ENCODE measurements around the gene PIK3C2G.
"Not testable (repeated sequence)": the region's sequence is repeated elsewhere in the genome, so short reads cannot be mapped to it uniquely, and the experiment has no call there.

PIK3C2G gene

GRCh38 chr12:18483698-18484325 lies 222.5 kb downstream of the PIK3C2G start:
- DNase-seq: no peak

- DNase-seq: no peak
These were observed 224.7 kb downstream of the PIK3C2G start for GRCh38 chr12:18486036-18486435.

DNA sequence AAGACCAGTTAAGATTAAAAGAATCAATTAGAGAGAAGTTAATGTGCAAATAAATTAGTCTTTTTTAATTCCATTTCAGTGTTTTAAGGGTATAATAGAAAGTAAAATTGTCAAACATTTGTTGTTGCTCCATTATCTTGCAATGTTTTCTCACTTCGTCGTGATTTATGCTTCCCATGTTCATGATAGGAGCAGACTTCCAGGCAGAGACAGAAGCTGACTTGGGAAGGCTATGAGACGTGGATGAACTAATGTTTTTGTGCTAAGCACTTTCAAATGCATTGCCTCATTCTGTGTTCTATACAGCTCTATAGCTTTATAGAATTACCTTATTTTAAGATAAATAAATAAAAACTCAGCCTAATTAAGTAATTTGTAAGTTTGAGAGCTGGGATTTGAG lies 226.2 kb downstream of the PIK3C2G start:
- DNase-seq: no peak

DNA sequence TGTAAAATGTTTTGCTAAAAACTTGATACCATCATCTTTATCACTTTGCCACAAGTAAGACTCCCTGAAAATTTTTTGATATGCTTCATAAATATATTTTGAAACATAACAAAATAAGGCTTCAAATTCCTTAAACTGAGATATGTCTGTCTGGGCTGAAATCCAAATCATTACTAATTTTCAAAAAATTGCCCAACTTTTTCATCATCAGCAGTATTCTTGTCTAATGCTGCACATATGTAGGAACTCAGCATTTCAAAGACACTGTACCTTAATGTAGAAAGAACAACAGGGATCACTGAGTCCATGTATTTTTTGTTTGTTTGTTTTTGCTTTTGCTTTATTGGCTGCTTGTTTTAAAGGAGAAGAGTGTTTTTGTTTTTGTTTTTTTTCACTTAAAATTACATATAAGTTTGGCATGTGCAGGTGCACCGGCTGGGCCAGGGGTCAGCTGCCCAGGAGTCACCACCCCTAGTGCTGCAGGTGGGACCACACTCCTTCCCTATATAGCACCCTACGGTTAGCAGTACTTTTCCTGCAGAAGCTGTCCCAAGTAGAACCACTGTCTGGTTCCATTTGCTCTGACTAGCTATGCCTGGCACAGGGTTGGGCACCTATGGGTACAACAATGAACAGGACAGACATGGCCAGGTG lies 231.2 kb downstream of the PIK3C2G start:
- DNase-seq: no peak

DNA sequence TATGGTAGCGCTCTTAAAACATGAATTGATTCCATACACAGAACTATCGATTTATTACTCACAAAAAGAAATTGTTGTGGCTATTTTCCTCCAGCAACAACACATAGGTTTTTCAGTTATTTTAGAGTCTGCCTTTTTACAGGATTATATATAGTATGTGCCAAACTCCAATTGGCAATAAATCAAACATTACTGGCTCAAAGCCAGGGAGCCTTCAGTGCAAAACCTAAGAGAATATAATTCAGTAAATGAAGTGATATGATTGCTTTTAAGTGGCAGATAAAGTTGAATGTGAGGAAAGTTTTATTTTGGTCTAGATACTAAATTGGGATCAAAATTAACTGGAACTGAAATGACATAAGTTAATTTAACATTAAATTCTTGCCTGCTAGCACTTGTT lies 234.8 kb downstream of the PIK3C2G start:
- DNase-seq: no peak

- DNase-seq: not testable (repeated sequence)
These were observed 238.8 kb downstream of the PIK3C2G start for GRCh38 chr12:18500160-18500574.

GRCh38 chr12:18500736-18501135 lies 239.4 kb downstream of the PIK3C2G start:
- not testable (repeated sequence) for DNase-seq

GRCh38 chr12:18502422-18502968 lies 241.2 kb downstream of the PIK3C2G start:
- DNase-seq: no peak

- DNase-seq: no peak
These were observed 260.1 kb downstream of the PIK3C2G start for GRCh38 chr12:18521461-18521860.

GRCh38 chr12:18522806-18523205 lies 261.5 kb downstream of the PIK3C2G start:
- no peak for DNase-seq

DNA sequence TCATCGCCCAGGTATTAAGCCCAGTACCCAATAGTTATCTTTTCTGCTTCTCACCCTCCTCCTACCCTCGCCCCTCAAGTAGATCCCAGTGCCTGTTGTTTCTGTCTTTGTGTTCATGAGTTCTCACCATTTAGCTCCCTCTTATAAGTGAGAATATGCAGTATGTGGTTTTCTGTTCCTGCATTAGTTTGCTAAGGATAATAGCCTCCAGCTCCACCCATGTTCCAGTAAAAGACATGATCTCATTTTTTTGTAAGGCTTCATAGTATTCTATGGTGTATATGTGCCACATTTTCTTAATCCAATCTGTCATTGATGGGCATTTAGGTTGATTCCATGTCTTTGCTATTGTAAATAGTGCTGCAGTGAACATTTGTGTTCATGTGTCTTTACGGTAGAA lies 281.2 kb downstream of the PIK3C2G start:
- not testable (repeated sequence) for DNase-seq

- DNase-seq: no peak
These were observed 285.1 kb downstream of the PIK3C2G start for GRCh38 chr12:18546399-18546798.

- DNase-seq: no peak
These were observed 288.3 kb downstream of the PIK3C2G start for GRCh38 chr12:18549598-18549997.

- no peak for DNase-seq
These were observed 289.8 kb downstream of the PIK3C2G start for GRCh38 chr12:18551106-18551505.

- no peak for DNase-seq
These were observed 290.4 kb downstream of the PIK3C2G start for GRCh38 chr12:18551701-18552100.

GRCh38 chr12:18552829-18553228 lies 291.5 kb downstream of the PIK3C2G start:
- DNase-seq: no peak

DNA sequence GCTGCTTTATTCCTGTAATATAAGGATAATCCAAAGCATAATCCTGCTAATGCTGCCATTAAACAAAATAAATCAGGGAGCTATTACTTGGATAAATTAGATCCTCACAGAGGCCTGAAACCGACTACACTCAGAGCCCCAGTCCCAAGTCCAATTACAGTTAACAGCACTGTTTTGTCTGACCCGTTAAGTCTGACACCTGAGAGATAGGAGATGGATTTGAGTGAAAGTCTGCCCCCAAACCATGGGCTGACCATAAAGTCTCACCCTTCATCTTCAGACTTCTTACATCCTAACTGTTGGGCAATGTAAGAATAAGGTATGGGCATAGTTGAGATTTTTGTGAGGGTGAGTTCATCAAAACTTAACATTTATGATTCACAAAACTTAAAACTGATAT lies 294.8 kb downstream of the PIK3C2G start:
- no peak for DNase-seq

GRCh38 chr12:18559242-18559641 lies 297.9 kb downstream of the PIK3C2G start:
- DNase-seq: no peak

GRCh38 chr12:18562531-18562930 lies 301.2 kb downstream of the PIK3C2G start:
- DNase-seq: no peak

DNA sequence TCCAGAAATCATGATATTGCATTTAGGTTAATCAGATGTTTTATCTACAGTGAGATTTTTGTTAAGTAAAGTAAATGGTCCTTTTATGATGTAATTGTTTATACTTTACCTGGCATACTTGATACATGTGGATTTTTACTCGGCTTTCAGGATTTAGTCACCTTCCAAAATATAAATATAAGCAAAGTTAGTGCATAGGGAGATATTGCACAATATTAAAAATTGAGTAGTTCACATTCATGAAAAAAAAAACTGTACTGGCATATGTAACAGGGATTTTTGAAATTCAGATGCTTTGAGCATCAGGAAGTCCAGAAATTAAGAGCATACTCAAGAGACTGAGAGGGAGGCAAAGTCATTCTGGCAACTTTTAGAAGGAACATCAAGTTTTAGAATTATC lies 303.0 kb downstream of the PIK3C2G start:
- no peak for DNase-seq

DNA sequence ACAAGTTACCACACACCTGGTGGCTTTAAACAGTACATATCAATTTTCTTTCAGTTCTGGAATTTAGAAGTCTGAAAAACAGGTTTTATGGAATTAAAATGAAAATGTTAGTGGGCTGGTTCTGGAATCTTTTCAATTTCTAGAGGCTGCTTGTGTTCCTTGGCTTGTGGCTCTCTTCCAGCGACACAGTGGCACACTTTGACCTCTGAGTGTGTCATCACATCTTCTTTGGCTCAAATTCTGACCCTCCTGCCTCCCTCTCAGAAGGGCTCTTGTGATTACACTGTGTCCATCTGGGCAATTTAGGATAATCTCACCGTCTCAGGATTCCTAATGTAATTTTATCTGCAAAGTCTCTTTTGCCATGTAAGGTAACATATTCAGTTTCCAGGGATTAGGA lies 306.5 kb downstream of the PIK3C2G start:
- DNase-seq: no peak

GRCh38 chr12:18570543-18570942 lies 309.2 kb downstream of the PIK3C2G start:
- no peak for DNase-seq

GRCh38 chr12:18576104-18576626 lies 314.8 kb downstream of the PIK3C2G start:
- no peak for DNase-seq

GRCh38 chr12:18576648-18577047 lies 315.3 kb downstream of the PIK3C2G start:
- DNase-seq: no peak

Data from T-helper 9 cell (primary cell).